Vagina (tissue), 2 donors: ENCODE data around the gene NTF3.

Experiments used
- CTCF ChIP-seq, 3 experiments: fragments of 450-650 bp in 2 of 3; fragments of 200-600 bp in 1 of 3; sonication (generic) in 1 of 3; IDR thresholded peaks; one replicate each; pipeline ENCODE4 v1.5.1; 2017 to 2019; ENCODE audit warnings: antibody characterized with exemption in 3 of 3, mild to moderate bottlenecking in 2 of 3, moderate library complexity in 2 of 3
- POLR2A ChIP-seq, 2 donors: fragments of 450-650 bp; IDR thresholded peaks; one replicate each; pipeline ENCODE4 v1.6.1; 2017; ENCODE audit warnings: antibody characterized with exemption in 2 of 2, mild to moderate bottlenecking in 2 of 2, moderate library complexity in 2 of 2

- no peak for TF ChIP-seq CTCF (IDR thresholded peaks at IDR 0.05)
- no peak for TF ChIP-seq POLR2A (IDR thresholded peaks at IDR 0.05)
Observed at GRCh38 chr12:5439788-5440300, 7.9 kb downstream of the NTF3 start.
